Upper lobe of left lung (tissue), 6 donors: Measurements from ENCODE around the gene DDR2. TPM values are rescaled to one million over a fixed set of nuclear protein-coding genes. Genes with fewer than 3 reads are reported as not detected.

Experiments used
- ATAC-seq, 2 donors: fragments of 200-7000 bp; cut with Tn5 transposase; one replicate each; pipeline ENCODE4 v1.9.1; 2022; ENCODE audit warnings: mild to moderate bottlenecking in 2 of 2, moderate library complexity in 2 of 2; ENCODE audit not compliant: low FRiP score in 2 of 2
- DNase-seq, 2 donors: peaks; one replicate each; pipeline ENCODE4 v3.0.0-alpha.2; 2019 to 2020
- H3K27ac ChIP-seq, 4 donors: fragments of 200-600 bp; sonication (generic); one replicate each; pipeline ENCODE4 v1.5.1; 2016 to 2019
- H3K27me3 ChIP-seq, 4 donors: fragments of 200-600 bp; sonication (generic); one replicate each; pipeline ENCODE4 v1.5.1; 2017 to 2019
- H3K36me3 ChIP-seq, 4 donors: fragments of 200-600 bp; sonication (generic); one replicate each; pipeline ENCODE4 v1.5.1; 2016 to 2019
- H3K4me1 ChIP-seq, 4 donors: fragments of 200-600 bp; sonication (generic); one replicate each; pipeline ENCODE4 v1.5.1; 2018 to 2019
- H3K4me3 ChIP-seq, 4 donors: fragments of 200-600 bp; sonication (generic); one replicate each; pipeline ENCODE4 v1.5.1; 2017 to 2019; ENCODE audit warnings: mild to moderate bottlenecking in 2 of 4, moderate library complexity in 1 of 4
- H3K9me3 ChIP-seq, 4 donors: fragments of 200-600 bp; sonication (generic); one replicate each; pipeline ENCODE4 v1.5.1; 2018 to 2019
- CTCF ChIP-seq, 6 experiments: fragments of 450-650 bp in 4 of 6; fragments of 200-600 bp in 2 of 6; sonication (generic) in 2 of 6; IDR thresholded peaks; one replicate each; pipeline ENCODE4 v1.5.1; 2016 to 2019; ENCODE audit warnings: antibody characterized with exemption in 6 of 6
- EP300 ChIP-seq, 4 donors: sonication (generic); formaldehyde crosslinking; IDR thresholded peaks; one replicate each; pipeline ENCODE4 v1.5.1; 2017; ENCODE audit warnings: antibody characterized with exemption in 4 of 4, control low read depth in 2 of 4
- POLR2A ChIP-seq, 4 donors: fragments of 450-650 bp; IDR thresholded peaks; one replicate each; pipeline ENCODE4 v1.5.1; 2016 to 2017; ENCODE audit warnings: antibody characterized with exemption in 4 of 4, mild to moderate bottlenecking in 2 of 4
- POLR2AphosphoS5 ChIP-seq, 2 donors: sonication (generic); formaldehyde crosslinking; IDR thresholded peaks; one replicate each; pipeline ENCODE4 v1.5.1; 2017; ENCODE audit warnings: antibody characterized with exemption in 2 of 2
- WGBS, 2 donors: methylation state at CpG; one replicate each; pipeline ENCODE4 v1.1.5; 2017 to 2018; 5-methylcytosine and 5-hydroxymethylcytosine counted together
- total RNA-seq, 6 donors: library from RNA; depleted of rRNA in 4 of 6; stranded (reverse); fragments of >200 nt in 4 of 6; gene quantifications; one replicate each; pipeline versions ENCODE4 v1.1.0 to v1.2.1, GENCODE V29; 2016 to 2021
- donor health status: DM: no; HTN: no; CAD: no; lungs with moderate emphysema.
- donor health status: DM: no; HTN: yes; CAD: no; lungs with severe emphysema.

DDR2 gene
- total RNA-seq, 6 donors from 2014 or later: 10.5 to 53.3 (median 23.0) TPM

DNA sequence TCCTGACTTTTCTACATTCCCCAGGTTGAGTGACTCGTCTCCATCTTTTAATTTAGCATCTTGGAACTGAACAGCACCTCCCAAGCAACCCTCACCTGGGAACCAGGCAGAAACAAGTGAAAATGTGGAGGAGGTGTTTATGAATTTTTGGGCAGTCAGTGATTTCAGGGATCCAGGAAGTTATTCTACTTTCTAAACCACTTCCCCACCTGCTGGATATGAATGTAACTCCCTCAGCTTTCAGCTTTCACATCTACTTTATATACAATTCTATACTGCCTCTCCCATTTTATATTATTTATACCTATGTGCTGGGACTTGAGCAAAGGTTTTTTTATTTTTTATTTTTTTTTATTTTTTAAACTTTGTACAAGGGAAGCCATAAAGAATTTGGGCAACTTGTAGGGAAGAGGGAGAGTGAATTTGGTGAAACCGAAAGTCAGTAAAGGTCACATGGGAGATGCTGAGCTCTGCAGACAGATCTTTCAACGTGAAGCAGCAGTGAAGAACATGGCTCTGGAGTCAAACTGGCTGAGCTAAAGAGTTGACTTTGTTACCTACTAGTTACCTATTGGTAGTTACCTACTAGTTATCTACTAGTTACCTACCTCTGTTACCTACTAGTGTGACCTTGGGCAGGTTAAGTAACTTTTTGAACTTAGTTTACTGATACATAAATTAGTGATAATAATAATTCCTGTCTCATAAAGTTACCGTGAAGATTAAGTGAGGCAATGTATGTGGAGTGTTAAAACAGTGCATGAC lies 45.5 kb downstream of the DDR2 start:
- WGBS, 2 donors: 83 to 90% methylated on average over 4 of the region's 4 CpGs
- ATAC-seq (no peak), DNase-seq (no peak)
- H3K4me3 ChIP-seq: no peak overlapping the region
- no peaks in the 10 kb centered on the region for H3K9me3 ChIP-seq
- peaks cover 0 to 7% (median 0%) of the 10 kb centered on the region in 4 donors for H3K4me1 ChIP-seq
- TF ChIP-seq CTCF (IDR thresholded peaks at IDR 0.05): no peak
- no peak for TF ChIP-seq EP300 (IDR thresholded peaks at IDR 0.05)
- H3K27ac ChIP-seq: no peak overlapping the region
- no peaks in the 10 kb centered on the region for H3K36me3 ChIP-seq
- H3K27me3 ChIP-seq: no peaks in the 10 kb centered on the region

DNA sequence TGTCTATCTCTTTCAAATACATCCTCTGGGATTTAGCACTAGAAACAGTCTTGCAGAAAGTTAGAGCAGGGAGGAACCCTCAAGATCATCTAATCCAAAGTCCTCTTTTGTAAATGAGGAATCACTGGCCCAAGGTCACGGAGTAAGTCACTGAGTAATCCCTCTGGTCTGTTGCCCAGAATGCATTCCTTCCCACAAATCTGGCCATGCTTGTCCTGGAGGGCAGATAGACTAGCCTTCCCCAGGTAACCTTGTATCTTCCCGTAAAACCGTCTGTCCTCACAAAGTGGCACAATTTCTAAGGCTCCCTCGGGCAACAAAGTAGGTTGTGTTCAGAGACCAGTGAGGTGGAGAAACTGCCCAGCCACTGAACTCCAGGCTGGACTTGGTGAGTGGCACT lies 46.2 kb downstream of the DDR2 start:
- WGBS, 2 donors: 94% methylated on average over 4 of the region's 4 CpGs
- peak in 1 of 2 donors; percentile 35 for ATAC-seq
- no peaks in the 10 kb centered on the region for H3K9me3 ChIP-seq

GRCh38 chr1:162679298-162679697 lies 47.0 kb downstream of the DDR2 start:
- Histone ChIP-seq H3K36me3 (no peaks in the 10 kb centered on the region), H3K27ac (no peak overlapping the region), H3K4me1 (peaks cover 0 to 7% (median 0%) of the 10 kb centered on the region in 4 donors), H3K4me3 (no peak overlapping the region), H3K9me3 (no peaks in the 10 kb centered on the region), H3K27me3 (no peaks in the 10 kb centered on the region)
- ATAC-seq: no peak
- 0 to 46% methylated on average over 1 of the region's 1 CpG for WGBS, 2 donors
- DNase-seq: no peak
- no peak for TF ChIP-seq POLR2A (IDR thresholded peaks at IDR 0.05)
- TF ChIP-seq EP300 (IDR thresholded peaks at IDR 0.05): no peak
- no peak for TF ChIP-seq CTCF (IDR thresholded peaks at IDR 0.05)
- no peak for TF ChIP-seq POLR2AphosphoS5 (IDR thresholded peaks at IDR 0.05)

More for the DNA sequence above, 46.2 kb downstream of the DDR2 start:
- Histone ChIP-seq H3K36me3 (no peaks in the 10 kb centered on the region), H3K27ac (no peak overlapping the region), H3K4me1 (peaks cover 0 to 7% (median 0%) of the 10 kb centered on the region in 4 donors), H3K27me3 (no peaks in the 10 kb centered on the region), H3K4me3 (no peak overlapping the region)
- no peak for DNase-seq
- TF ChIP-seq POLR2A (IDR thresholded peaks at IDR 0.05) (no peak), POLR2AphosphoS5 (IDR thresholded peaks at IDR 0.05) (no peak), CTCF (IDR thresholded peaks at IDR 0.05) (no peak)

DNA sequence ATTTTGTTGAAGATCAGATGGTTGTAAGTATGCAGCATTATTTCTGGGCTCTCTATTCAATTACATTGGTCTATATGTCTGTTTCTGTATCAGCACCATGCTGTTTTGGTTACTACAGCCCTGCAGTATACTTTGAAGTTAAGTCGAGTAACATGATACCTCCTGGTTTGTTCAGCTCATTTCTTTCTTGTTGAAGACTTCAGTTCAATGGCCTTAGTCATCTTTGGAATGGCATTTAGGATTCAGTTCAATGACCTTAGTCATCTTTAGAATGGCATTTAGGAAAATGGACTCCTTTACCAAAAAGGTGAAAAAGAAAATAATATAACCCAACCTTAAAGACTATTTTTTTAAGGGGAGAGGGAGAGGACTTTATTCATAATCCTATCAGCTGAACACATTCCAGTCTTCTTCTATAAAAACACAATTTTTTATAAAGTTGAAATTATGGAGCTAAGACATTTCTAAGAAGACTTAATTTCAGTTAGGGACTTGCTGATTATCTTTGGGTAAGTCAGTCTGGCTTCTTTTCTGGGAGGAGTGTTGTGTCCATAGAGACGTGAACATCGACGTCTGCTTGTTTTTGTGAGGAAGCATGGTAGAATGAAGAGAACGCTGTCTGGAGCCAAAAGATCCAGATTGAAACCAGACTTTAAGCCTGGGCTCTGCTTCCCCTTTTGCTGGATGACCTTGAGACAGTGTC lies 48.3 kb downstream of the DDR2 start:
- Histone ChIP-seq H3K4me3 (no peak overlapping the region), H3K27ac (no peak overlapping the region), H3K27me3 (no peaks in the 10 kb centered on the region), H3K4me1 (peaks cover 0 to 7% (median 0%) of the 10 kb centered on the region in 4 donors), H3K9me3 (no peaks in the 10 kb centered on the region), H3K36me3 (no peaks in the 10 kb centered on the region)
- WGBS, 2 donors: 86 to 91% methylated on average over 5 of the region's 5 CpGs
- DNase-seq (no peak), ATAC-seq (peak in 1 of 2 donors; percentile 44)
- TF ChIP-seq POLR2AphosphoS5 (IDR thresholded peaks at IDR 0.05) (no peak), CTCF (IDR thresholded peaks at IDR 0.05) (no peak), POLR2A (IDR thresholded peaks at IDR 0.05) (no peak), EP300 (IDR thresholded peaks at IDR 0.05) (no peak)
